Measurements from ENCODE around the gene FAM180B.

DNA sequence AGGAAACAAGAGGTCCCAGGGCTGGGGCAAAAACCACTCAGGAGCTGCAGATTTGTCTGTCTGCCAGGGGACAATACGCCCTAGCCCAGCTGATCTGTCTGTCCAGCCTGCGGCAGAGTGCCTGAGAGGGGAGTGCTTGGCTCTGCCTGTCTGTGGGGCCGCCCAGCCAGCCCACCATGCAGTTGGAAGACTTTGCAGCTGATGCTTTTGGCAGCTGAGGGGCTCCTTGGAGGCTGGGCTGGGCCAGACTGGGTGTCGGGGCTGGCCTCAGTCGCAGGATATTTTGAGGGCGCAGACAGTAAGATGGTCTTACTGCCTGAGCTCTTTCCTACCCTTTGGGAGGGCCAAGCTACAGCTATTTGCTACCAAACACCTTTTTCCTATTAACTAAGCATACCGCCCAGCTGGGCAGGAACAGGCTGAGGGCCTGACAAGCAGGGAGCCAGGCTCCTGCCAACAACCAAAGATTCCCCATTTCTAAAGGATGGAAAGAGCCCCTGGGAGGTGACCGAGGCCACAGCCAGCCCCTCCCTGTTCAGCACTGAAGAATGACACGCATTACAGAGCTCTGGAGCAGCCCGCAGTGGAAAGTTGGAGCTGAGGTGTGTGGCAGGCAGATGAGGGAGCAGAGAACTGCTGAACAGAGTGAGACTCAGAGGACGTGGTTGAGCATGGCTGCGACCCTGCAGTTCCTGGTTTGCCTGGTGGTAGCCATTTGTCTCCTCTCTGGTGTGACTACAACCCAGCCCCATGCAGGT is at the start of gene FAM180B:
- TF ChIP-seq SP2 (tag by site-specific recombination; IDR thresholded peaks at IDR 0.05) (no peak), ZNF10 (tag by site-specific recombination; IDR thresholded peaks at IDR 0.05) (no peak), FEZF1 (tag by site-specific recombination; IDR thresholded peaks at IDR 0.05) (no peak), CTCF (tag by site-specific recombination; IDR thresholded peaks at IDR 0.05) (no peak), ZNF416 (tag by site-specific recombination; IDR thresholded peaks at IDR 0.05) (no peak), REPIN1 (tag by site-specific recombination; IDR thresholded peaks at IDR 0.05; ENCODE audit: low read depth) (no peak)
- TF ChIP-seq, protein P1, sequence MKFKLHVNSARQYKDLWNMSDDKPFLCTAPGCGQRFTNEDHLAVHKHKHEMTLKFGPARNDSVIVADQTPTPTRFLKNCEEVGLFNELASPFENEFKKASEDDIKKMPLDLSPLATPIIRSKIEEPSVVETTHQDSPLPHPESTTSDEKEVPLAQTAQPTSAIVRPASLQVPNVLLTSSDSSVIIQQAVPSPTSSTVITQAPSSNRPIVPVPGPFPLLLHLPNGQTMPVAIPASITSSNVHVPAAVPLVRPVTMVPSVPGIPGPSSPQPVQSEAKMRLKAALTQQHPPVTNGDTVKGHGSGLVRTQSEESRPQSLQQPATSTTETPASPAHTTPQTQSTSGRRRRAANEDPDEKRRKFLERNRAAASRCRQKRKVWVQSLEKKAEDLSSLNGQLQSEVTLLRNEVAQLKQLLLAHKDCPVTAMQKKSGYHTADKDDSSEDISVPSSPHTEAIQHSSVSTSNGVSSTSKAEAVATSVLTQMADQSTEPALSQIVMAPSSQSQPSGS (tag by site-specific recombination; IDR thresholded peaks at IDR 0.05; ENCODE audit: low read depth), result no peak
- TF ChIP-seq, protein P2, sequence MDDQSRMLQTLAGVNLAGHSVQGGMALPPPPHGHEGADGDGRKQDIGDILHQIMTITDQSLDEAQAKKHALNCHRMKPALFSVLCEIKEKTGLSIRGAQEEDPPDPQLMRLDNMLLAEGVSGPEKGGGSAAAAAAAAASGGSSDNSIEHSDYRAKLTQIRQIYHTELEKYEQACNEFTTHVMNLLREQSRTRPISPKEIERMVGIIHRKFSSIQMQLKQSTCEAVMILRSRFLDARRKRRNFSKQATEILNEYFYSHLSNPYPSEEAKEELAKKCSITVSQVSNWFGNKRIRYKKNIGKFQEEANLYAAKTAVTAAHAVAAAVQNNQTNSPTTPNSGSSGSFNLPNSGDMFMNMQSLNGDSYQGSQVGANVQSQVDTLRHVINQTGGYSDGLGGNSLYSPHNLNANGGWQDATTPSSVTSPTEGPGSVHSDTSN (CRISPR knock-in tag; IDR thresholded peaks at IDR 0.05), result no peak
- TF ChIP-seq, protein P3, sequence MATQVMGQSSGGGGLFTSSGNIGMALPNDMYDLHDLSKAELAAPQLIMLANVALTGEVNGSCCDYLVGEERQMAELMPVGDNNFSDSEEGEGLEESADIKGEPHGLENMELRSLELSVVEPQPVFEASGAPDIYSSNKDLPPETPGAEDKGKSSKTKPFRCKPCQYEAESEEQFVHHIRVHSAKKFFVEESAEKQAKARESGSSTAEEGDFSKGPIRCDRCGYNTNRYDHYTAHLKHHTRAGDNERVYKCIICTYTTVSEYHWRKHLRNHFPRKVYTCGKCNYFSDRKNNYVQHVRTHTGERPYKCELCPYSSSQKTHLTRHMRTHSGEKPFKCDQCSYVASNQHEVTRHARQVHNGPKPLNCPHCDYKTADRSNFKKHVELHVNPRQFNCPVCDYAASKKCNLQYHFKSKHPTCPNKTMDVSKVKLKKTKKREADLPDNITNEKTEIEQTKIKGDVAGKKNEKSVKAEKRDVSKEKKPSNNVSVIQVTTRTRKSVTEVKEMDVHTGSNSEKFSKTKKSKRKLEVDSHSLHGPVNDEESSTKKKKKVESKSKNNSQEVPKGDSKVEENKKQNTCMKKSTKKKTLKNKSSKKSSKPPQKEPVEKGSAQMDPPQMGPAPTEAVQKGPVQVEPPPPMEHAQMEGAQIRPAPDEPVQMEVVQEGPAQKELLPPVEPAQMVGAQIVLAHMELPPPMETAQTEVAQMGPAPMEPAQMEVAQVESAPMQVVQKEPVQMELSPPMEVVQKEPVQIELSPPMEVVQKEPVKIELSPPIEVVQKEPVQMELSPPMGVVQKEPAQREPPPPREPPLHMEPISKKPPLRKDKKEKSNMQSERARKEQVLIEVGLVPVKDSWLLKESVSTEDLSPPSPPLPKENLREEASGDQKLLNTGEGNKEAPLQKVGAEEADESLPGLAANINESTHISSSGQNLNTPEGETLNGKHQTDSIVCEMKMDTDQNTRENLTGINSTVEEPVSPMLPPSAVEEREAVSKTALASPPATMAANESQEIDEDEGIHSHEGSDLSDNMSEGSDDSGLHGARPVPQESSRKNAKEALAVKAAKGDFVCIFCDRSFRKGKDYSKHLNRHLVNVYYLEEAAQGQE (tag by site-specific recombination; IDR thresholded peaks at IDR 0.05), result no peak
- TF ChIP-seq, protein P4, sequence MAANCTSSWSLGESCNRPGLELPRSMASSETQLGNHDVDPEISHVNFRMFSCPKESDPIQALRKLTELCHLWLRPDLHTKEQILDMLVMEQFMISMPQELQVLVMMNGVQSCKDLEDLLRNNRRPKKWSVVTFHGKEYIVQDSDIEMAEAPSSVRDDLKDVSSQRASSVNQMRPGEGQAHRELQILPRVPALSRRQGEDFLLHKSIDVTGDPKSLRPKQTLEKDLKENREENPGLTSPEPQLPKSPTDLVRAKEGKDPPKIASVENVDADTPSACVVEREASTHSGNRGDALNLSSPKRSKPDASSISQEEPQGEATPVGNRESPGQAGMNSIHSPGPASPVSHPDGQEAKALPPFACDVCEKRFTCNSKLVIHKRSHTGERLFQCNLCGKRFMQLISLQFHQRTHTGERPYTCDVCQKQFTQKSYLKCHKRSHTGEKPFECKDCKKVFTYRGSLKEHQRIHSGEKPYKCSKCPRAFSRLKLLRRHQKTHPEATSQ (tag by site-specific recombination; IDR thresholded peaks at IDR 0.05), result no peak

All from HEK293 (cell line).